Measurements from ENCODE around the gene TNFSF11. TPM values are rescaled to one million over a fixed set of nuclear protein-coding genes. Genes with fewer than 3 reads are reported as not detected.

The TNFSF11 gene
- total and polyA plus RNA-seq, 2 donors (not counting 3 experiments of a cell fraction or from before 2014, with no cell fraction given): not detected

DNA sequence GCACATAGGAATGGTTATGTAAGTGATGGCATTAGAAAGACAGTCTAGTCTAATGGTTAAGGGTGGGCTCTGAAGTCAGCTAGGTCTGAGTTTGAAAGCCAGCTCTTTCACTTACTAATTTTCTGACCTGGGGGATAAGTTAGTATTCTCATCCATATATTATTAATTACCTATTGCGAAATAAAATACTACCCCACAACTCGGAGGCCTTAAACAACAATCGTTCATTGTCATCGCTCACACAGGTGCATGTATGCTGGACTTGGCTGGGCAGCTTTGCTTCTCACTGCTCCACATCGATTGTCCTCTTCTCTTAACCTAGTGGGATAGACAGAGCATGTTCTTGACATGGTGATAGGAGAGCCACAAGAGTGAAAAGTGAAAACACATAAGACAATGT, 54.7 kb downstream of the TNFSF11 start:
- ChIA-PET CTCF (no interaction called here), POLR2A (no interaction called here)
- no peak overlapping the region for H3K4me2 ChIP-seq (ENCODE audit: insufficient read depth, low read length)
- H3K9me3 ChIP-seq (replicated peaks; ENCODE audit: control insufficient read depth, insufficient read depth, low read length): no peaks in the 10 kb centered on the region
- no peaks in the 10 kb centered on the region for H3K79me2 ChIP-seq (ENCODE audit: control insufficient read depth, insufficient read depth, low read length)
- no peak for DNase-seq (ENCODE audit: low read depth, low spot score)
- H3K4me1 ChIP-seq (ENCODE audit: control insufficient read depth, extremely low read depth, insufficient read depth, low read length): no peaks in the 10 kb centered on the region
- H3K9ac ChIP-seq (replicated peaks; ENCODE audit: extremely low read depth, insufficient read depth, low read length): no peak overlapping the region
- dilution Hi-C loops (cut with MboI; ENCODE audit: extremely low pct_ligation_motif_present, low sequenced_read_pairs) (no loop called here), intact Hi-C loops (cut with micrococcal nuclease) (no loop called here)
- no peak overlapping the region for H2AFZ ChIP-seq (ENCODE audit: low read depth, low read length)
- BruUV-seq (replicated peaks): no TSS peak
- H4K20me1 ChIP-seq (replicated peaks; ENCODE audit: control insufficient read depth, extremely low read depth, insufficient read depth, low read length): no peaks in the 10 kb centered on the region
- no peaks in the 10 kb centered on the region for H3K9me1 ChIP-seq (replicated peaks; ENCODE audit: control insufficient read depth, extremely low read depth, insufficient read depth, low read length)
- H3K27me3 ChIP-seq (ENCODE audit: control insufficient read depth in 2 of 2, insufficient read depth in 2 of 2, low read length in 2 of 2): peaks cover 0 to 3% of the 10 kb centered on the region in 2 experiments
- H3K4me3 ChIP-seq (replicated peaks in 1 of 3; ENCODE audit: insufficient read depth in 1 of 3, low read depth in 1 of 3, low read length in 3 of 3): no peak overlapping the region
- H3K36me3 ChIP-seq (ENCODE audit: control insufficient read depth in 2 of 2, extremely low read depth in 1 of 2, insufficient read depth in 2 of 2, low read length in 2 of 2): no peaks in the 10 kb centered on the region
- FAIRE-seq: no peak
- no peak overlapping the region for H3K27ac ChIP-seq (ENCODE audit: insufficient read depth, low read depth, low read length)
- TF ChIP-seq, protein P1, sequence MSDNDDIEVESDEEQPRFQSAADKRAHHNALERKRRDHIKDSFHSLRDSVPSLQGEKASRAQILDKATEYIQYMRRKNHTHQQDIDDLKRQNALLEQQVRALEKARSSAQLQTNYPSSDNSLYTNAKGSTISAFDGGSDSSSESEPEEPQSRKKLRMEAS (IDR thresholded peaks at IDR 0.05; ENCODE audit: insufficient read depth, insufficient read length): no peak
- TF ChIP-seq FOS (IDR thresholded peaks at IDR 0.05; ENCODE audit: borderline replicate concordance, insufficient read depth, low read length): no peak
- TF ChIP-seq EZH2 (IDR thresholded peaks at IDR 0.05; ENCODE audit: borderline replicate concordance, low read depth, low read length, severe bottlenecking): no peak
- no peak for TF ChIP-seq MYC (IDR thresholded peaks at IDR 0.05; ENCODE audit: low read depth, low read length)
- no peak for TF ChIP-seq POLR2AphosphoS5 (IDR thresholded peaks at IDR 0.05; ENCODE audit: insufficient read depth, low read depth, low read length)
- TF ChIP-seq, protein P2, sequence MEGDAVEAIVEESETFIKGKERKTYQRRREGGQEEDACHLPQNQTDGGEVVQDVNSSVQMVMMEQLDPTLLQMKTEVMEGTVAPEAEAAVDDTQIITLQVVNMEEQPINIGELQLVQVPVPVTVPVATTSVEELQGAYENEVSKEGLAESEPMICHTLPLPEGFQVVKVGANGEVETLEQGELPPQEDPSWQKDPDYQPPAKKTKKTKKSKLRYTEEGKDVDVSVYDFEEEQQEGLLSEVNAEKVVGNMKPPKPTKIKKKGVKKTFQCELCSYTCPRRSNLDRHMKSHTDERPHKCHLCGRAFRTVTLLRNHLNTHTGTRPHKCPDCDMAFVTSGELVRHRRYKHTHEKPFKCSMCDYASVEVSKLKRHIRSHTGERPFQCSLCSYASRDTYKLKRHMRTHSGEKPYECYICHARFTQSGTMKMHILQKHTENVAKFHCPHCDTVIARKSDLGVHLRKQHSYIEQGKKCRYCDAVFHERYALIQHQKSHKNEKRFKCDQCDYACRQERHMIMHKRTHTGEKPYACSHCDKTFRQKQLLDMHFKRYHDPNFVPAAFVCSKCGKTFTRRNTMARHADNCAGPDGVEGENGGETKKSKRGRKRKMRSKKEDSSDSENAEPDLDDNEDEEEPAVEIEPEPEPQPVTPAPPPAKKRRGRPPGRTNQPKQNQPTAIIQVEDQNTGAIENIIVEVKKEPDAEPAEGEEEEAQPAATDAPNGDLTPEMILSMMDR (IDR thresholded peaks at IDR 0.05; ENCODE audit: extremely low read depth in 1 of 2, insufficient read depth in 1 of 2, low read depth in 1 of 2, low read length in 2 of 2): no peak
- TF ChIP-seq JUN (IDR thresholded peaks at IDR 0.05; ENCODE audit: borderline replicate concordance, insufficient read depth, insufficient read length, low read depth): no peak
- TF ChIP-seq GATA2 (IDR thresholded peaks at IDR 0.05; ENCODE audit: insufficient read depth, insufficient read length, low read depth, low read length): no peak
- TF ChIP-seq POLR2A (IDR thresholded peaks at IDR 0.05; ENCODE audit: low read depth, low read length): no peak
